Glomerular endothelial cell (primary cell): Measurements from ENCODE around the gene MYCBPAP. TPM values are rescaled to one million over a fixed set of nuclear protein-coding genes. Genes with fewer than 3 reads are reported as not detected.

Experiments
- DNase-seq: peaks from one replicate; pipeline ENCODE4 v3.0.0-alpha.2; 2011; ENCODE audit warnings: low read depth, low spot score; ENCODE audit errors: extremely low read depth
- total RNA-seq: library from RNA; depleted of rRNA; stranded (reverse); fragments of >200 nt; gene quantifications from 2 replicates; pipeline ENCODE4 v1.2.3, GENCODE V29; 2015

The MYCBPAP gene, protein sequence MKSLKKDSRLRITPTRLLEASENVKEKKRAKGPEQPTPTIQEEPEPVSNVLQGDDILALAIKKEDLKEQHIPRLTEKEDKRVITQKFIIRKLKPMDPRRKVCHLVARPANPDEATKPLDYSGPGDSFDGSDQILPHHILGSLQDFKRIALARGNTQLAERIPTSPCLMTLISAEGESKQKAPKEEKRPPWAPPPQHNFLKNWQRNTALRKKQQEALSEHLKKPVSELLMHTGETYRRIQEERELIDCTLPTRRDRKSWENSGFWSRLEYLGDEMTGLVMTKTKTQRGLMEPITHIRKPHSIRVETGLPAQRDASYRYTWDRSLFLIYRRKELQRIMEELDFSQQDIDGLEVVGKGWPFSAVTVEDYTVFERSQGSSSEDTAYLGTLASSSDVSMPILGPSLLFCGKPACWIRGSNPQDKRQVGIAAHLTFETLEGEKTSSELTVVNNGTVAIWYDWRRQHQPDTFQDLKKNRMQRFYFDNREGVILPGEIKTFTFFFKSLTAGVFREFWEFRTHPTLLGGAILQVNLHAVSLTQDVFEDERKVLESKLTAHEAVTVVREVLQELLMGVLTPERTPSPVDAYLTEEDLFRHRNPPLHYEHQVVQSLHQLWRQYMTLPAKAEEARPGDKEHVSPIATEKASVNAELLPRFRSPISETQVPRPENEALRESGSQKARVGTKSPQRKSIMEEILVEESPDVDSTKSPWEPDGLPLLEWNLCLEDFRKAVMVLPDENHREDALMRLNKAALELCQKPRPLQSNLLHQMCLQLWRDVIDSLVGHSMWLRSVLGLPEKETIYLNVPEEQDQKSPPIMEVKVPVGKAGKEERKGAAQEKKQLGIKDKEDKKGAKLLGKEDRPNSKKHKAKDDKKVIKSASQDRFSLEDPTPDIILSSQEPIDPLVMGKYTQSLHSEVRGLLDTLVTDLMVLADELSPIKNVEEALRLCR
- 0.23 and 1.6 TPM in 2 replicates for total RNA-seq

GRCh38 chr17:50507871-50508572, at the start of gene MYCBPAP:
TSS of gene MYCBPAP (plus strand) at chr17:50508439. CDS start at chr17:50508675, 236 bp downstream.
- no peak for DNase-seq

GRCh38 chr17:50458701-50459676, 49.2 kb upstream of the MYCBPAP start:
- DNase-seq = no peak

DNA sequence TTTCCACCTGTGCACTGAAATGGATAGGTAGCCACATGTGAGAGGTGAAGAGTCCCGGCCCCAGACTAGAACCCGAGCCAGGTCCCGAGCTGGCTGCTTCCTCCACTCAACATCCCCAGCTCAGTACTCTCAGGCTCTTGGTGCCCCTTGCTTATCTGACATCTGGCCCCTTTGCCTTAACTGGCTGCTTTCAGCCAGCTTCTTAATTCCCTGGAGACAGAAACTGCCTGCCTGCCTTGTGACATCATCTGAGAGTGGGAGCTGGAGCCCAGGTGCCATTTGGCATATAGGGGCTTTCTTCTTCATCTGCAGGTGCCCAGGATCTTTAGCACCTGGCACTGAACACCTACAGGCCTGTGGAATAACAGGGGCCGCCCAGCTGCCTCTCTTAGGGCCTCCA, 48.5 kb upstream of the MYCBPAP start:
- DNase-seq = no peak

- no peak for DNase-seq
These were observed 47.3 kb upstream of the MYCBPAP start for GRCh38 chr17:50460831-50461526.

DNA sequence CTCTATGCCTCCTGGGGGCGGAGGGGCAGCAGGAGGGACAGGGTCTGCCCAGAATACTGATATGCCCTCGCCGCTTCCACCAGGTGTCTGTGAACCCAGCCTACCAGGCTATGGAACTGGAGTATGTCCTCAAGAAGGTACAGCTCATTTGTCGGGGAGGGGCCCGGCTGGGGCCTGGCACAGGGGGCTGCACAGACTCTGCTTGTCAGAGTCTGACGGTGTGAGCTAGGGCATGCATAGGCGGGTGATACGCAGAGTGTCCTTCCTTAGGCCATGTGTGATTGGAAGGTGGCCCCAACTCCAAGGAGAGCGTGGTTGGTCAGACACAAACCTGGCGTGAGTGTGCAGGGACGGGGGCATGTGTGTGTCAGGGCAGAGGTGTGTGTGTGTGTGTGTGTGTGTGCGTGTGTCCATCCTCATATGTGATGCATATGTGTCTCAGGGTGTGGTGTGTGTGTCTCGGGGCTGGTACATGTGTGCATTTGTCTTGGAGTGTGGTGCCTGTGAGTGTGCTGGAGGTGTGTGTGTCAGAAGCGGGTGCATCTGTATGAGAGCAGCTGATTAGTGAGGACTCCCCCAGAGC, 46.6 kb upstream of the MYCBPAP start:
- no peak for DNase-seq

- no peak for DNase-seq
These were observed 45.8 kb upstream of the MYCBPAP start for GRCh38 chr17:50462446-50462845.

DNA sequence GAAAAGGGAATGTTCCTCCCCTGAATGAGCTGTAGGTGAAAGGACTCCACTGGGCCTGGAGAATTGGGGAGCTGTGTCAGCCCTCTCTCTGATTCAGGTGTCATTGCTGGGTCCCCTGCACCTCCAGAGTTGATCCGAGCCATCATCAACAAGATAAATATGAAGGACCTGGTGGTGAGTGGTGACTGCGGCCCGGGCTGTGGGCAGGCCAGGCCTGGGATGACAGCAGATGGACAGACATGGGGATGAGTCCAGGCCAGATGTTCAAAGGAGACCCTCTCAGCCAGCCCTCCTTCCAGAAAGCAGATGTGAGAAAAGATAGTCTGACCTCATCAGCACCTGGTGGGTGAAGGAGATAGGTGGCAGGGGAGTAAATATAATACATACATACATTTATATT, 44.1 kb upstream of the MYCBPAP start:
- no peak for DNase-seq

GRCh38 chr17:50464736-50465135, 43.5 kb upstream of the MYCBPAP start:
- DNase-seq = no peak

- DNase-seq = no peak
These were observed 43.1 kb upstream of the MYCBPAP start for GRCh38 chr17:50465171-50465570.

- DNase-seq = no peak
These were observed 42.6 kb upstream of the MYCBPAP start for GRCh38 chr17:50465635-50466034.

- DNase-seq = no peak
These were observed 41.7 kb upstream of the MYCBPAP start for GRCh38 chr17:50466371-50467113.

GRCh38 chr17:50467114-50467854, 41.0 kb upstream of the MYCBPAP start:
- DNase-seq = no peak

- no peak for DNase-seq
These were observed 40.4 kb upstream of the MYCBPAP start for GRCh38 chr17:50467855-50468303.

DNA sequence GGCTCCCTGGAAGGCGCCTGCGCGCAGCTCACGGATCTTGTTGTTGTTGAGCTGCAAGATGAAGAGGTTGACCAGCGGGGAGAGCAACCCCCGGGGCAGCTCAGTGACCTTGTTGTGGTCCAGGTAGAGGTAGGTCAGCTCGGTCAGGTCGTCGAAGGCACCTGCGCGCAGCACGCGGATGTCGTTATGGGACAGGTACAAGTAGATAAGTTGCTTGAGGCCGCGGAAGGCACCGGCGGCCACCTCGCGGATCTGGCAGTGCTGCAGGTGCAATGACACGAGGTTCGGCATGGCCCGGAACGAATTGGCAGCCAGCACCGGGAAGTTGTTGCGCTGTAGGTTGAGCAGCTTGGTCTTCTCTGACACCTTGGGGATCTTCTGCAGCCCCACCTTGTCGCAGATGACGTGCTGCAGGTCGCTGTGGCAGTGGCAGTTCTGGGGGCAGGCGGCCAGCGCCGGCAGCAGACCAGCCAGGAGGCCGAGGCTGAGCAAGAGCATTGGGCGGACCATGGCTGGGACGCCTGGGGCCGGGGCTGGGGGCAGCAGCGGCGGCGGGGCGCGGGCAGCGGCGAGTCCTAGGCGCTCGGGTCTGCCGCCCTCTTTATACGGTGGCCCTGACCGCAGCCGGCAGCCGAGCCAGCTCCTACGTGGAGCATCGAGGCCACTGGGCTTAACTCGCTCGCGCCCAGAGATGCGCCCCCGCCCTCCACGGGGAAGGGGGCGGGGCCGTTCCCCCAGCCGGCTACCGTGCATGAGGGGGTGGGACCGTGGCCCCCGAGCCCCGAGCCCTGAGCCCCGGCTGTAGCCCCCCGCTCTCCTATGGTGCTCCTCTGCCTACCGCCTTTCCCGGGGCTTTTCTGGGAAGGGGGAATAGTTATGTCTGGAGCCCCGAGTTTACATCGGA, 39.7 kb upstream of the MYCBPAP start, which contains the start of gene CHAD:
CHAD (minus strand) TSS at position 577 of the 904 bp plus-strand sequence; CDS start at position 510, 67 bp downstream.
- DNase-seq = no peak

DNA sequence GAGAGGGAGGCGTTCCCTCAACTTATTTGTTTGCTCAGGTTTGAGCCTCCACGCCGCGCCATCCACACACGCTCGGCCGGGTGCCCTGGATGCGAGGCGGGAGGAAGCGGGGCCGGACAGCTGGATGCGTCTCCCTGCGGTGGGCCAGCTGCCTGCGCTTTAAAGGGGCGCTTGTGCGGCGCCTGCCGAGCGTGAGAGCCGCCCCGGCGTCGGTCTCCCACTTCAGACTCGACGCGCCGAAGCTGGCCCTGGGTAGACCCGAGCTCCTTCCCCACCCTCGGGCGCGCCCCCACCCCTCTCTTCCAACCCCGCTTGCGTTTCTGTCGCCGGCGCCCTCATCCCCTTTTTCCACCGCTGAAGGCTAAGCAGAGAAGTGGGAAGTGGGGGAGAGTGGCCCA, 39.0 kb upstream of the MYCBPAP start:
- no peak for DNase-seq

GRCh38 chr17:50469671-50470305, 38.5 kb upstream of the MYCBPAP start:
- DNase-seq = no peak
